ENCODE results near the gene JAZF1. TPM values are rescaled to one million over a fixed set of nuclear protein-coding genes. Genes with fewer than 3 reads are reported as not detected.

JAZF1 gene

GRCh38 chr7:27781188-27781587 lies 399.4 kb downstream of the JAZF1 start:
- H3K27me3 ChIP-seq (ENCODE audit: control insufficient read depth, insufficient read depth, low read length), result no peaks in the 10 kb centered on the region
- H3K36me3 ChIP-seq (ENCODE audit: insufficient read depth, low read length), result peaks cover 5% of the 10 kb centered on the region
- peaks cover 18% of the 10 kb centered on the region for H3K4me1 ChIP-seq (ENCODE audit: control insufficient read depth, insufficient read depth, low read length)
- H3K9me3 ChIP-seq (replicated peaks; ENCODE audit: low read length), result no peaks in the 10 kb centered on the region
- H3K4me2 ChIP-seq (ENCODE audit: low read length), result no peak overlapping the region
- no peak overlapping the region for H3K4me3 ChIP-seq (ENCODE audit: low read length)
- no peak overlapping the region for H3K9ac ChIP-seq (ENCODE audit: low read depth, low read length)

Small RNAs within 50 kb of the gene (small RNA-seq; reads per million reads assigned to genes)
- not detected for gene RNU6-979P

All from skeletal muscle satellite cell (primary cell).